Loucy (cell line): Measurements from ENCODE around the gene PDCD2.

Experiments used
- H2AFZ ChIP-seq: fragments of 200-600 bp; sonication (generic); 2 replicates; pipeline ENCODE4 v1.6.0; 2016; ENCODE audit warnings: antibody characterized with exemption, mild to moderate bottlenecking, low read length, moderate library complexity
- H3F3A ChIP-seq: fragments of 200-600 bp; 2 replicates; pipeline ENCODE4 v1.6.0; 2016; ENCODE audit warnings: antibody characterized with exemption, low read depth, mild to moderate bottlenecking
- H3K27me3 ChIP-seq: fragments of 200-600 bp; sonication (generic); 2 replicates; pipeline ENCODE4 v1.6.1; 2014; ENCODE audit warnings: low read length, mild to moderate bottlenecking; ENCODE audit not compliant: insufficient read depth, poor library complexity, severe bottlenecking
- H3K36me3 ChIP-seq: fragments of 200-600 bp; sonication (generic); 2 replicates; pipeline ENCODE4 v1.6.1; 2016; ENCODE audit warnings: low read length; ENCODE audit not compliant: insufficient read depth
- H3K4me1 ChIP-seq: fragments of 200-600 bp; sonication (generic); 2 replicates; pipeline ENCODE4 v1.5.1; 2014; ENCODE audit warnings: low read length, mild to moderate bottlenecking; ENCODE audit not compliant: insufficient read depth, poor library complexity, severe bottlenecking
- H3K4me2 ChIP-seq: fragments of 200-600 bp; sonication (generic); 2 replicates; pipeline ENCODE4 v1.6.0; 2014; ENCODE audit warnings: antibody characterized with exemption, low read length, low read depth, mild to moderate bottlenecking; ENCODE audit not compliant: poor library complexity, severe bottlenecking
- H3K4me3 ChIP-seq: fragments of 200-600 bp; sonication (generic); 2 replicates; pipeline ENCODE4 v1.5.1; 2014; ENCODE audit warnings: low read length, mild to moderate bottlenecking, mixed read lengths; ENCODE audit not compliant: poor library complexity, severe bottlenecking
- H3K79me2 ChIP-seq: fragments of 200-600 bp; sonication (generic); 2 replicates; pipeline ENCODE4 v1.6.1; 2014; ENCODE audit warnings: low read length; ENCODE audit not compliant: insufficient read depth
- H3K9ac ChIP-seq: fragments of 200-600 bp; sonication (generic); 2 replicates; pipeline ENCODE4 v1.6.0; 2014; ENCODE audit warnings: mild to moderate bottlenecking, low read depth, low read length, moderate library complexity; ENCODE audit not compliant: poor library complexity, severe bottlenecking
- H3K9me2 ChIP-seq: fragments of 200-600 bp; sonication (generic); replicated peaks from 2 replicates; pipeline ENCODE4 v1.6.1; 2016; ENCODE audit warnings: low read depth, low read length, mixed read lengths
- H3K9me3 ChIP-seq: fragments of 200-600 bp; sonication (generic); 2 replicates; pipeline ENCODE4 v1.6.1; 2014; ENCODE audit warnings: mild to moderate bottlenecking, antibody characterized with exemption, low read length, low read depth; ENCODE audit not compliant: insufficient read depth
- H4K20me1 ChIP-seq: fragments of 200-600 bp; sonication (generic); 2 replicates; pipeline ENCODE4 v1.6.0; 2014; ENCODE audit warnings: antibody characterized with exemption, low read length, mild to moderate bottlenecking; ENCODE audit not compliant: insufficient read depth, poor library complexity, severe bottlenecking
- EZH2phosphoT487 ChIP-seq: fragments of 200-600 bp; IDR thresholded peaks from 2 replicates; pipeline ENCODE4 v1.6.1; 2018; ENCODE audit warnings: antibody characterized with exemption, mild to moderate bottlenecking, moderate library complexity, borderline replicate concordance
- TF ChIP-seq, protein P1 (sequence below): fragments of 200-600 bp; sonication (generic); conservative IDR thresholded peaks from 2 replicates; pipeline ENCODE4 v1.5.1; 2014; ENCODE audit warnings: mild to moderate bottlenecking, antibody characterized with exemption, low read length

PDCD2 gene

DNA sequence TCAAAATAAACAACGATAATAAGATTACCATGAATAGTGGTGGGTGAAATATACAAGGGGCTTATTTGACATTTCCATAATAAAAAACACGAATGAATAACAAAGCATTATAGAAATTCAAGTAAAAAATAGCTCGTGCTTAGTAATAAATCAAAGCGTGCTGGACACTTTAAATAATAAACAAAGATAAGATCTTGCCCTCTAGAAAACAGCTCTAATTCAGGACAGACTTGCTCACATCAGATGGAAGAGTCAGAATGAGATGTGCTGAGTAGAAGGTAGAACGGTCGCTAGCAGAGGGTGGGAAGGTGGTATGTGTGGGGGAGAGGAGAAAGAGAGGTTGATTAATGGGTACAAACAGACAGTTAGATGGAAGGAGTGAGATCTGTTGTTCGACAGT, 58.6 kb downstream of the PDCD2 start:
- no peaks in the 10 kb centered on the region for H3K36me3 ChIP-seq
- H3K4me2 ChIP-seq: no peak overlapping the region
- peaks cover 33% of the 10 kb centered on the region for H3K4me1 ChIP-seq
- H3K27me3 ChIP-seq: no peaks in the 10 kb centered on the region
- no peaks in the 10 kb centered on the region for H4K20me1 ChIP-seq
- no peak overlapping the region for H3K9ac ChIP-seq
- no peaks in the 10 kb centered on the region for H3K9me3 ChIP-seq
- no peaks in the 10 kb centered on the region for H3K9me2 ChIP-seq
- no peak overlapping the region for H2AFZ ChIP-seq
- H3F3A ChIP-seq: no peaks in the 10 kb centered on the region
- no peak overlapping the region for H3K4me3 ChIP-seq
- TF ChIP-seq, protein P1, sequence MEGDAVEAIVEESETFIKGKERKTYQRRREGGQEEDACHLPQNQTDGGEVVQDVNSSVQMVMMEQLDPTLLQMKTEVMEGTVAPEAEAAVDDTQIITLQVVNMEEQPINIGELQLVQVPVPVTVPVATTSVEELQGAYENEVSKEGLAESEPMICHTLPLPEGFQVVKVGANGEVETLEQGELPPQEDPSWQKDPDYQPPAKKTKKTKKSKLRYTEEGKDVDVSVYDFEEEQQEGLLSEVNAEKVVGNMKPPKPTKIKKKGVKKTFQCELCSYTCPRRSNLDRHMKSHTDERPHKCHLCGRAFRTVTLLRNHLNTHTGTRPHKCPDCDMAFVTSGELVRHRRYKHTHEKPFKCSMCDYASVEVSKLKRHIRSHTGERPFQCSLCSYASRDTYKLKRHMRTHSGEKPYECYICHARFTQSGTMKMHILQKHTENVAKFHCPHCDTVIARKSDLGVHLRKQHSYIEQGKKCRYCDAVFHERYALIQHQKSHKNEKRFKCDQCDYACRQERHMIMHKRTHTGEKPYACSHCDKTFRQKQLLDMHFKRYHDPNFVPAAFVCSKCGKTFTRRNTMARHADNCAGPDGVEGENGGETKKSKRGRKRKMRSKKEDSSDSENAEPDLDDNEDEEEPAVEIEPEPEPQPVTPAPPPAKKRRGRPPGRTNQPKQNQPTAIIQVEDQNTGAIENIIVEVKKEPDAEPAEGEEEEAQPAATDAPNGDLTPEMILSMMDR: no peak
- no peak for TF ChIP-seq EZH2phosphoT487
- no peaks in the 10 kb centered on the region for H3K79me2 ChIP-seq
